GM21576 (cell line): ENCODE results near the gene JOSD1.

ENCODE experiments used
- ATAC-seq: cut with Tn5 transposase; IDR thresholded peaks from one replicate; pipeline ENCODE4 v1.9.1; 2021; ENCODE audit warnings: mild to moderate bottlenecking, moderate library complexity; ENCODE audit not compliant: unreplicated experiment

JOSD1 gene

GRCh38 chr22:38733724-38734381 is 33.1 kb upstream of the JOSD1 start:
- ATAC-seq, result no peak

DNA sequence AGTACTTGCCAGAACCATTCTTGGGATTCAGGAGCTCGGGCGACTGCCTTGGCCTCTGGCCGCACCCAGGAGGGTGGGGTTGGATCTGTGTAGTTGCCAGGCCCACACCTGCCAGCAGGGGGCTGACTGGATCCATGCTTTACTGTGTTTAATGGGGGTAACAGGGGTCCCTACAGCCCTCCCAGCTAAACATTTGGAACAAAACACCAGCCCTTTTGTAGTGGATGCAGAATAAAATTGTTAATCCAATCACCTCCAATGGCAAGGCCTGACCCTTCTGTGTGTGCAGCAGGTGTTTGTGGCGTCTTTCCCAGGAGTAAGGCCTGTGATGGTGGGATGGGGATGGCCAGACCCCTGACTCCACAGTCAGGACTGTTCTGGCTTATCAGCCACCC is 32.6 kb upstream of the JOSD1 start:
- no peak for ATAC-seq

DNA sequence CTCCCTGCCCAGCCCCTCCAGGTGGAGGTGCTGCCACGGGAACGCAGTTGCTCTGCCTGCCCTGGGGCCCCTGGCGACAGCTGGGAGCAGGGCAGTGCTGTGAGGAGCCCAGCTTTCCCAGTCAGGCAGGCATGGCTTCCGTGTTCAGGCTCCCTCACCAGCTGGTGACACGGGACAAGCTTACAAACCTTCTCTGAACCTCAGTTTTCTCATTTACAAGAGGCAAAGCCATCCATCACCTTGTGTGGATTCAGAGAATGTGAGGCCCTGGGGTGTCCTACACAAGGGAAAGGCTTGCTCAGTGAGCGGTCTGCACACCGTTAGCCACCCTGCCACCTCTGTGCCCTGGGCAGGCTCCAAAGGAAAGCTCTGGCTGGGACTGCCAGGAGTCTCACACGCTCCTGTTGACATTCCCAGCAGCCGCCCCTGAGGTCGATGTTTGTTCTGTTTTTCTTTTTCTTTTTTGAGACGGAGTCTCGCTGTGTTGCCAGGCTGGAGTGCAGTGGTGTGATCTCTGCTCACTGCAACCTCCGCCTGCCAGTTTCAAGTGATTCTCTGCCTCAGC is 31.6 kb upstream of the JOSD1 start:
- no peak for ATAC-seq

DNA sequence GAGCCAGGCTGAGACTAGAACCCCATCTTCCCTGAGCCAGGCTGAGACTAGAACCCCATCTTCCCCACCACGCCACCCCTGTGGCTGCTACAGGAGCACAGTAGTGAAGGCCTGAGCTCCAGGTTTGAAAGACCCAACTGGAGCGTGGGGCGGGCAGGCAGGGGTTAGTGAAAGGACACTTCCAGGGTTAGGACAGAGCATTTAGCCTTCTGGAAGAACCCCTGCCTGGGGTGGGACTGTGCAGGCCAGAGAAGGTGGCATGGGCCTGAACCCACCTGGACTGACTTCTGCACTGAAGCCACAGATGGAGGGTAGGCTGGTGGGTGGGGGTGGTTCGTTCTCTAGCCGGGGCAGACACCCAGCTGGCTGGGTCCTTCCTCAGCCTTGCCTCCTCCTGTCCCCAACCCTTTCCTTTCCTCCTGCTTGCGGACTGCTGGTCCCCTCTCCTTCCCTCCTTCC is 31.0 kb upstream of the JOSD1 start:
- no peak for ATAC-seq

DNA sequence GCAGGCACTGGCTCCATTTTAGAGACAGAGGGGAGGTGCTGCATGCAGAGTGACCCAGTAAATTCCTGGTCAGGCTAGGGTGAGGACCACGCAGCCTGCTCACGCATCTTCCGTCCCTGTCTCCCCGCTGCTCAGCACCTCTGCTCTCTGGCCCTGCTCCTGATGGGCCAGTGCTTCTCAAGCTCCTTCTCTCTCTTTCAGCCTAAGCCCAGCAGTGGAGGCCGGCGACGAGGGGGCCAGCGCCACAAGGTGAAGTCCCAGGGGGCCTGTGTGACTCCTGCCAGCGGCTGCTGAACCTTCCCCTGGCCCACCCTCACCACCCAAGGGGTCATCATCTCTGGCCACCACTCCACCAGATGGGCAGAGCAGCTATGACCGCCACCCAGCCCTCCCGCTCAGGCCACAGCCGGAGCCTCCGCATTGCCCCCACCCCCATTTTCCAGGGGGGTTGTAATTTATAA is 29.7 kb upstream of the JOSD1 start:
- ATAC-seq, result no peak

- ATAC-seq, result no peak
Observed at GRCh38 chr22:38729946-38730345, 29.2 kb upstream of the JOSD1 start.

DNA sequence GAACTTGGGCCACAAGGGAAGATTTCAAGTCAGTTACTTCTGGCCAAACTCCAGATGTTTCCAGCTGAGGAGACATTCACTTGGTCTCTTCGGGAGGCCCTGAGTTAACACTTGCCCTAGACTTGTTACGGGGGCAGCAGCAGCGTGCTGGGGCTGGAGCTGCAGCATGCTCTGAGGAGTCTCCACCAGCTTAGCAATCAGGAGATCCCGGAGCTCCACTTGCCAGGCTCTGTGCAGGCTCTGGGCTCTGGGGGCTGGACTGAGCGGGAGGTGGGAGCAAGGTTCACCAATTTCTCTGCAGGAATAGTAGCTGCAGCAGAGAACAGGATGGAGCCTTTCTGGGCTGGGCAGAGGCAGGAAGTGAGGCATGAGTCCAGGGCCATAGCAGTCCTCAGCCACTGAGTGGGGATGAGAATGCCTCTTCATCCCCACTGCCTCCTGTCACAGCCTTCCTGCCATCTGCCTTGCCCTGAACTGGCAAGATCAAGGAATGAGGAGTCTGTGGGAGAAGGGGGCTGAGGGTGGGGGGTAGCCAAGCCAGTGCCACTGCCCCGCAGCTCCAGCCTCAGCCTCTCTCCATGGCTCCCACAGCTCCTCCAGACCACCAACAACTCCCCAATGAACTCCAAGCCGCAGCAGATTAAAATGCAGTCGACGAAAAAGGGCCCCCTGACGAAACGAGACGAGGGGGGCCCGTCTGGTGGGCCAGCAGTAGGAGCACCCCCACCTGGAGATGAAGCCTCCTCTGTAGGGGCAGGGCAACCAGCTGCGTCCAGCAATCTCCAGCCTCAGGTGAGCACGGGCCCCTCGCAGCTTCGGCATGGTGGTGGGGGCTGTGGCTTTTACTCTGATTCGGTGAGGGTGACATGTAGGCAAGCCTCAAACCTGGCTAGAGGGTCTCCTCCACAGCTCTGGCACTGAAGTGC is 28.4 kb upstream of the JOSD1 start:
- no peak for ATAC-seq

DNA sequence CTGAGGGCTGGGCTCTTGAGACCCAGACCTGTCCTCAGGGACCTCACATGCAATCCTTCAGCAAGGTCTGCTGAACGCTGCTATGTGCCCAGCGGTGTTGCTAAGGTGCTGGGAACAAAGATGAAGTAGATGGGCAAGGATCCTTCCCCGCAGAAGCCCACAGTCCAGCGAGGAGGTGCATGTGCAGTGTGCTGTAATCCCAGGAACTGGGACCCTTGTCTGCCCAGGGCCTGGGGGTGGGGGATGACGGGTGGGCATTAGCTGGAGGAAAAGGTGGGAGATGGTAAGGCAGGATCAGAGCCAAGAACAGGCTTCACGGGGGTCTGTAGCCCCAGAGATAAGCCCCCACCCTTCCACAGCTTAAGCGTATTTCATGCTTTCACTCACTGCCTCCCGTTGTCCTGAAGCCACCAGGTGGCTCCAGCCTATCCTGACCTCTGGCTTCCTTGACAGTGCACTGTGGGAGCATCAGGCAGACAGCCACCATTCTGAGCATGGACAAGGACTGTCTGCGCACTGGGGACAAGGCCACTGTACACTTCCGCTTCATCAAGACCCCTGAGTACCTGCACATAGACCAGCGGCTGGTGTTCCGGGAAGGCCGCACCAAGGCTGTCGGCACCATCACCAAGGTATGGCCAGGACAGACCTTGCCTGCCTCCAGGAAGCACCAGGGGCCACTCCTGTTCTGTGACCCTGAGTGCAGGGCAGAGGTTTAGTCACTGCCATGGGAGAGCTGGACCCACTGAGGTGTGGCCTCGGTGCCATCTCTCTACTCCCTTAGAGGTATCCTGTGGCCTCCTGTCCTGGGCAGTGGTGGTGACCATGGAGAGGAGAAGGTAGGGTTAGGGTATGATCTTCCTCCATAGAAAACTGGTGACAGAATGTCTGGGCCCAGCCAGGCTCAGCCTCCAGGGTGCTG is 27.0 kb upstream of the JOSD1 start:
- no peak for ATAC-seq

- no peak for ATAC-seq
Observed at GRCh38 chr22:38727123-38727522, 26.4 kb upstream of the JOSD1 start.

GRCh38 chr22:38725900-38726655 is 25.3 kb upstream of the JOSD1 start:
- no peak for ATAC-seq

DNA sequence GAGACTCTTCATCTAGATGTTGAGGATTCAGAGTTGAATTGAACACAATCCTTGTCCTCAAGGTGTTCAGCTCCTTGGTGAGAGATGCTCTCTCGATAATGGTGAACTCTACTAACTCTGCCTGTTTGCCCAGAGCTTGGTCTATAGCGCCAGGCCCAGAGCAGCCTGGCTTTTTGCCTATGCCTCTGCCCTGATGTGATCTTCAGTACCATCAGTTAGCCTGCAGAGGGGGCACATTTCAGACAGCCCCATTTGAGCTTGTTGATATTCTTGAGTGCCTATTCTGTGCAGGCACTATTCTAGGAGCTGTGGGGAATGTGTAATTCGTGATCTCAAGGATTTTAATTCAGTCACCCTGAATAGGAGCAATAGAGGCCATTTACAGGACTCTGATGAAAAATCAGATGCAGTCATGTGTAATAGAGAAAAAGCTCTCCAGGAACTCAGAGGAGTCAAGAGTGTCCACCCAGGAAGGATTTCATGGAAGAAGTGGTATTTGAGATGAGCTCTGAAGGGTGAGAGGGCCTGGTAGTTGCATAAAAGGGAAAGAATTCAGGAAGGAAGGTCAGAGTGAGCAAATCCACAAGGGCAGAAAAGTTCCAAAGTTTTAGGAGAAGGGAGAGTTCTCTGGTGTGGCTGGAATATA is 24.3 kb upstream of the JOSD1 start:
- ATAC-seq, result no peak

DNA sequence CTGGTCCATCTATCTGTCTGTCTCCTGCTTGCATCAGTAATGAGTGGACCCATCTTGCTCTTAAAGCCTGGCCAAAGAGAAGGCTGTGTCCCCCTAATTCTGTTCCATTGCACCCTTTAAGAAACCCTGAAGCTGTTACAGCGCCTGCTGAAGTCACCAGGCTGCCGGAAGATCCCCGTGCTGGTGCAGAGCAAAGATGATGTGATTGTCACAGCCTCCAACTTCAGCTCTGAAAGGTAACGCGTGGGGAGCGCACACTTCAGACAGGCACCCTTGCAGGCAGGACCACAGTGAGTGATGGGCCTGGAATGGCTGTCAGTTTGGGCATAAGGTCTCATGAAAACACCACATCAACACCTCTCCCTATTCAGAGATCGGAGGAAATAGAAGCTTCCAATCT is 23.4 kb upstream of the JOSD1 start:
- no peak for ATAC-seq

DNA sequence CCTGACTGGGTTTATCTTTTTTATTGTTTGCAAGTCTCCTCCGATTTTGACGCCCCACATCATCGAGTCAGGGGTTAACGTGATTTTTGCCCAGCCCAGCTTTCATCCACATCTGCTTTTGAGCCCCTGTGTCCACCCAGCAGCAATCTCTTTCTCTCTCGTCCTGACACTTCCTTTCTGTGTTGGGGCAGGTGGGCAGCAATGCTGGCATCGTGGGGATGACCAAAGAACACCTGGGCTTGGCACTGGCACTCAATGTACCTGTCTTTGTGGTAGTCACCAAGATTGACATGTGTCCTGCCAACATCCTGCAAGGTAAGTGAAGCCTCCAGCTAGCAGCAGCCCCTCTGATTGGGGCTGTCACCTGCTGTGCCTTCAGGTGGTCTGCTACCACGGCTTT is 20.8 kb upstream of the JOSD1 start:
- no peak for ATAC-seq

- no peak for ATAC-seq
Observed at GRCh38 chr22:38720350-38720749, 19.6 kb upstream of the JOSD1 start.

GRCh38 chr22:38719196-38719595 is 18.5 kb upstream of the JOSD1 start:
- ATAC-seq, result no peak

DNA sequence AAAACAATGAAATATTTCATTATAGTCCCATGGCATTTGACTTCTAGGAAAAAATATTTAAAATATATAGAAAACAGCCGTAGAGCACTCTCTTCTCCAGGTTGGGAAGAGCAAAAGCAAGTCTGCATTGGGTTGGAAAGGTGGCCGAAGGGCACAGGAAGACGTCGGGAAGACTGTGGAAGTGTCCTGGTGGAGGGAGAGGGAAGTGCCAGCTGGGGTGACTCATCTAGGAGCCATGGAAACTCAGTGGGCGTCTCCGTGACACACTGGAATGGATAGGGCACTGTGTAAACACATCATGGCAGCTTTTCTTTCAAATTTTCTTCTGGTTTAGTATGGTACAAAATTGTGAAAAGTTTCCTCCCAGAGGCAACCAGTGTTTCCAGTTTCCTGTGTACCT is 17.7 kb upstream of the JOSD1 start:
- no peak for ATAC-seq

DNA sequence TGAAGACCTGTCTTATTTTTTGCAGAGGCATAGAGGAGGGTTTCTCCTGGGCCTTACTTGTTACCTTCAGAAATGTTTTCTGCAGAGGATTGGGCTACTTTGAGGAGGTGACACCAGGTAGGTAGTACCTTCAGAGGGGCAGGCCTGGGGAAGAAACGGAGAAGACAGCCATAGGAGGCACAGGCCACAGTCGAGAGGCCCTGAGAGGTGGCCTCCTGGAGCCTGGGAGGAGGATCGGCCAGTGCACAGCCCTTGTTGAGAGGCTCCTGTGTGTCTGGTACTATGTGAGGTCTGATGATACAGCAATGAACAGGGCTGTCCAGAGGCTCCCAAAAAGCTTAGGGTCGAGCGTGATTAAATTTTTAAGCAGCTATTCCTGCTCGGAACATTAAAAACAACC is 16.5 kb upstream of the JOSD1 start:
- no peak for ATAC-seq

DNA sequence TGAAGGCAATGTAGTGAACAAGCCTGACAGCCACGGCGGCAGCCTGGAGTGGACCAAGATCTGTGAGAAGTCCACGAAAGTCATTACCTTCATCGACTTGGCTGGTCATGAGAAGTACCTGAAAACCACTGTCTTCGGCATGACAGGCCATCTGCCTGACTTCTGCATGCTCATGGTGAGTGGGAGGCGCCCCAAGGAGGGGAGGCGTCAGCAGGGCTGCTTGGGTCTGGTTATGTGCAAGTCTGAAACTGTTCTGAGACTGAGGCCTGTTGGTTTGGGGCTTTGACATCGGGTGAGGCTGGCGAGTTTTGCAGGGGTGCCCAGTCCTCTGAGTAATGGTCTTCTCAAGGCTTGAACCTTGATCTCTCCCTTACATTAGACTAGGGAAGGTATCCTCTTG is 16.1 kb upstream of the JOSD1 start:
- ATAC-seq, result no peak

- ATAC-seq, result no peak
Observed at GRCh38 chr22:38716271-38716670, 15.5 kb upstream of the JOSD1 start.

DNA sequence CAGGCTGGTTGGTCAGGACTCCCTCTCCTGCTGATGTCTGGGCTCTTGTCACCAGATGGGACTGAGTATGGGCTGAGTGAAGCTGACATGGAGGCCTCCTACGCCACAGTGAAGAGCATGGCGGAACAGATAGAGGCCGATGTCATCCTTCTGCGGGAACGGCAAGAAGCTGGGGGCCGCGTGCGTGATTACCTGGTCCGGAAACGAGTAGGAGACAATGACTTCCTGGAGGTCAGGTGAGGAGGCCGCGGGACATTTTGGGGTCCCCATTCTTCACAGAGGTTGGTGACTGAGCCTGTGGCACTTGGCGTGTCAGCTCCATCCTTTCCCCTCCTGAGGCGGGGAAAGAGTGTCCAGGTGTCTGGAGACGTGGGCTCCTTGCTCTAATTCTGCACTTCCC is 15.1 kb upstream of the JOSD1 start:
- no peak for ATAC-seq
